MM.1S (cell line): ENCODE data around the gene DCBLD1.

Source experiments
- EZH2 ChIP-seq: fragments of 300-600 bp; sonication (generic); optimal IDR thresholded peaks from 2 replicates; pipeline ENCODE3; 2017; ENCODE audit warnings: low read depth, mild to moderate bottlenecking, antibody characterized with exemption, low read length, mixed read lengths
- TF ChIP-seq, protein P1 (sequence below): fragments of 300-600 bp; sonication (generic); IDR thresholded peaks from 2 replicates; pipeline ENCODE4 v1.5.1; 2016; ENCODE audit warnings: antibody characterized with exemption, low read length, mixed read lengths

DNA sequence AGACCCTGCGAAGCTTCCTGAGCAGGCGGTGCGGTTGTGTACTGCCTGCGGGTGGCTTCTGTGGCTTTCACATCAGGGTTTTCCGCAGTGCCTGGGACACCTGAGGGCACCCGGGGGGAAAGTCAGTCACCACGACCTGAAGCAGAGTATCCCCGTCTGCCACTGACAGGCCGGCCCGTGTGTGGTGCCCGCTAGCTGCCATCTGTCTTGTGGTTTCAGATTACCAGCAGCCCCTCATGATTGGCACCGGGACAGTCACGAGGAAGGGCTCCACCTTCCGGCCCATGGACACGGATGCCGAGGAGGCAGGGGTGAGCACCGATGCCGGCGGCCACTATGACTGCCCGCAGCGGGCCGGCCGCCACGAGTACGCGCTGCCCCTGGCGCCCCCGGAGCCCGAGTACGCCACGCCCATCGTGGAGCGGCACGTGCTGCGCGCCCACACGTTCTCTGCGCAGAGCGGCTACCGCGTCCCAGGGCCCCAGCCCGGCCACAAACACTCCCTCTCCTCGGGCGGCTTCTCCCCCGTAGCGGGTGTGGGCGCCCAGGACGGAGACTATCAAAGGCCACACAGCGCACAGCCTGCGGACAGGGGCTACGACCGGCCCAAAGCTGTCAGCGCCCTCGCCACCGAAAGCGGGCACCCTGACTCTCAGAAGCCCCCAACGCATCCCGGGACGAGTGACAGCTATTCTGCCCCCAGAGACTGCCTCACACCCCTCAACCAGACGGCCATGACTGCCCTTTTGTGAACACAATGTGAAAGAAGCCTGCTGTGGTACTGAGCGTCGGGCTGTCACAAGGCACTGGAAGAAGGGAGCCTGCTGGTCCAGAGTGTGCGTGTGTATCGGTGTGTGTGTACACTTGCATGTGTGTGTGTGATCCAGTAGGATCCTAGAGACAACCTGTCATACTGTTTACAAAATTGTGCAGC lies 65.5 kb downstream of the DCBLD1 start:
- TF ChIP-seq, protein P1, sequence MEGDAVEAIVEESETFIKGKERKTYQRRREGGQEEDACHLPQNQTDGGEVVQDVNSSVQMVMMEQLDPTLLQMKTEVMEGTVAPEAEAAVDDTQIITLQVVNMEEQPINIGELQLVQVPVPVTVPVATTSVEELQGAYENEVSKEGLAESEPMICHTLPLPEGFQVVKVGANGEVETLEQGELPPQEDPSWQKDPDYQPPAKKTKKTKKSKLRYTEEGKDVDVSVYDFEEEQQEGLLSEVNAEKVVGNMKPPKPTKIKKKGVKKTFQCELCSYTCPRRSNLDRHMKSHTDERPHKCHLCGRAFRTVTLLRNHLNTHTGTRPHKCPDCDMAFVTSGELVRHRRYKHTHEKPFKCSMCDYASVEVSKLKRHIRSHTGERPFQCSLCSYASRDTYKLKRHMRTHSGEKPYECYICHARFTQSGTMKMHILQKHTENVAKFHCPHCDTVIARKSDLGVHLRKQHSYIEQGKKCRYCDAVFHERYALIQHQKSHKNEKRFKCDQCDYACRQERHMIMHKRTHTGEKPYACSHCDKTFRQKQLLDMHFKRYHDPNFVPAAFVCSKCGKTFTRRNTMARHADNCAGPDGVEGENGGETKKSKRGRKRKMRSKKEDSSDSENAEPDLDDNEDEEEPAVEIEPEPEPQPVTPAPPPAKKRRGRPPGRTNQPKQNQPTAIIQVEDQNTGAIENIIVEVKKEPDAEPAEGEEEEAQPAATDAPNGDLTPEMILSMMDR: no peak
- TF ChIP-seq EZH2: no peak
